Psoas muscle (tissue), 8 donors: ENCODE results near the gene CACNG4. TPM values are rescaled to one million over a fixed set of nuclear protein-coding genes. Genes with fewer than 3 reads are reported as not detected.
"Not testable (repeated sequence)": the region's sequence is repeated elsewhere in the genome, so short reads cannot be mapped to it uniquely, and the experiment has no call there.

Experiments used
- ATAC-seq, 4 donors: fragments of 200-7000 bp; cut with Tn5 transposase; one replicate each; pipeline ENCODE4 v1.9.1; 2020; ENCODE audit warnings: moderate library complexity in 3 of 4, mild to moderate bottlenecking in 2 of 4
- DNase-seq, 2 donors: peaks; one replicate each; pipeline ENCODE4 v3.0.0-alpha.2; 2020
- H3K27ac ChIP-seq: fragments of 200-600 bp; one replicate; pipeline ENCODE4 v1.8.0; 2022
- H3K27me3 ChIP-seq, 3 donors: fragments of 200-600 bp in 1 of 3; one replicate each; pipeline versions ENCODE4 v1.6.1 to v1.8.0; 2013 to 2022; ENCODE audit warnings: low read length in 2 of 3, mild to moderate bottlenecking in 2 of 3, moderate library complexity in 1 of 3; ENCODE audit not compliant: insufficient read depth in 3 of 3
- H3K36me3 ChIP-seq, 2 donors: fragments of 200-600 bp in 1 of 2; one replicate each; pipeline versions ENCODE4 v1.6.1 to v1.8.0; 2013 to 2022; ENCODE audit warnings: low read depth in 1 of 2, mild to moderate bottlenecking in 1 of 2, moderate library complexity in 1 of 2; ENCODE audit not compliant: insufficient read depth in 1 of 2
- H3K4me1 ChIP-seq: fragments of 200-600 bp; one replicate; pipeline ENCODE4 v1.8.0; 2022
- H3K4me3 ChIP-seq: fragments of 200-600 bp; one replicate; pipeline ENCODE4 v1.8.0; 2022; ENCODE audit warnings: mild to moderate bottlenecking
- H3K9me3 ChIP-seq: fragments of 200-600 bp; one replicate; pipeline ENCODE4 v1.8.0; 2022
- CTCF ChIP-seq: fragments of 200-600 bp; IDR thresholded peaks from one replicate; pipeline ENCODE4 v1.8.0; 2022; ENCODE audit warnings: antibody characterized with exemption
- WGBS, 3 donors: extraction: QIAGEN DNeasy Blood & Tissue Kit; methylation state at CpG; one replicate each; pipeline versions ENCODE4 v1.1.6 to v1.1.7; 2013; 5-methylcytosine and 5-hydroxymethylcytosine counted together
- intact Hi-C, 2 donors: fragments of 100-400 bp; cut with DNase I; formaldehyde crosslinking; loops; one replicate each; pipeline versions ENCODE4 v1.11.0 to v1.14.2; 2022
- polyA plus RNA-seq, 3 donors: library from polyadenylated mRNA; stranded (reverse); fragments of 200-250 nt; gene quantifications; one replicate each; pipeline ENCODE4 v1.2.3, GENCODE V29; 2013
- total RNA-seq, 4 donors: library from RNA; stranded (reverse); fragmentation: NEBNext Ultra II Directional in 2 of 4; extraction: Animal tissue kit (Norgen Biotek cat#: 25700) in 2 of 4; gene quantifications; one replicate each; pipeline versions ENCODE4 v1.2.1 to v1.2.4, GENCODE V29; 2021 to 2023
- donor health status: healthy with polysubstance abuse.
- donor health status: DM: no; HTN: no; CAD: no; lungs with moderate emphysema.
- donor health status: Bipolar disorder and iron deficiency.
- donor health status: healthy.
- donor health status: DM: yes; HTN: yes; CAD: no.
- donor health status: DM: no; HTN: no; CAD: no.
- donor health status: DM: no; HTN: no; CAD: no.
- donor health status: DM: yes; HTN: yes; CAD: no.

CACNG4 gene
- total and polyA plus RNA-seq, 7 donors, result 0.03 TPM; not detected in 6

- intact Hi-C loops, result no loop called here
- DNase-seq, result peak in 1 of 2 donors; percentile 32
Measured at GRCh38 chr17:67033613-67034012, 69.1 kb downstream of the CACNG4 start.

GRCh38 chr17:67035131-67036083 is 70.9 kb downstream of the CACNG4 start:
- intact Hi-C loops, result no loop called here
- H3K9me3 ChIP-seq, result no peaks in the 10 kb centered on the region
- TF ChIP-seq CTCF, result no peak
- H3K4me1 ChIP-seq, result no peaks in the 10 kb centered on the region
- DNase-seq (peak in 1 of 2 donors; percentile 17), ATAC-seq (no peak)
- H3K4me3 ChIP-seq, result no peak overlapping the region
- 76 to 89% (median 81%) methylated on average over 11 of the region's 11 CpGs for WGBS, 3 donors
- H3K36me3 ChIP-seq, result no peaks in the 10 kb centered on the region
- no peaks in the 10 kb centered on the region for H3K27me3 ChIP-seq
- H3K27ac ChIP-seq, result no peak overlapping the region

More at GRCh38 chr17:67033613-67034012, 69.1 kb downstream of the CACNG4 start:
- H3K27me3 ChIP-seq, result no peaks in the 10 kb centered on the region
- no peak overlapping the region for H3K4me3 ChIP-seq
- no peaks in the 10 kb centered on the region for H3K36me3 ChIP-seq
- WGBS, 3 donors, result 70 to 83% (median 79%) methylated on average over 9 of the region's 9 CpGs
- ATAC-seq, result peak in 1 of 4 donors; percentile 33
- no peaks in the 10 kb centered on the region for H3K9me3 ChIP-seq
- TF ChIP-seq CTCF, result no peak
- H3K4me1 ChIP-seq, result no peaks in the 10 kb centered on the region
- H3K27ac ChIP-seq, result no peak overlapping the region

GRCh38 chr17:67038861-67039365 is 74.4 kb downstream of the CACNG4 start:
- Histone ChIP-seq H3K27me3 (no peaks in the 10 kb centered on the region), H3K9me3 (no peaks in the 10 kb centered on the region), H3K4me3 (no peak overlapping the region), H3K36me3 (no peaks in the 10 kb centered on the region), H3K27ac (no peak overlapping the region), H3K4me1 (peaks cover 14% of the 10 kb centered on the region)
- ATAC-seq (no peak), DNase-seq (no peak)
- 62 to 75% (median 65%) methylated on average over 5 of the region's 5 CpGs for WGBS, 3 donors
- no peak for TF ChIP-seq CTCF
- intact Hi-C loops, result no loop called here

GRCh38 chr17:67040652-67041051 is 76.1 kb downstream of the CACNG4 start:
- Histone ChIP-seq H3K4me1 (peaks cover 15% of the 10 kb centered on the region), H3K27ac (no peak overlapping the region), H3K9me3 (no peaks in the 10 kb centered on the region), H3K36me3 (no peaks in the 10 kb centered on the region), H3K27me3 (no peaks in the 10 kb centered on the region), H3K4me3 (no peak overlapping the region)
- 86 to 88% (median 87%) methylated on average over 6 of the region's 6 CpGs for WGBS, 3 donors
- ATAC-seq, result no peak
- DNase-seq, result no peak
- intact Hi-C loops, result loop anchor here in 1 of 2 donors (5.0 kb wide), 1 partner anchor 63 kb away; no protein-coding TSS in a partner anchor
- no peak for TF ChIP-seq CTCF

- not testable (repeated sequence) for H3K9me3 ChIP-seq, DNase-seq, ATAC-seq, H3K36me3 ChIP-seq, H3K27ac ChIP-seq, H3K4me3 ChIP-seq, H3K27me3 ChIP-seq
- 90 to 94% (median 90%) methylated on average over 5 of the region's 5 CpGs for WGBS, 3 donors
- intact Hi-C loops, result loop anchor here in 1 of 2 donors (5.0 kb wide), 1 partner anchor 64 kb away; no protein-coding TSS in a partner anchor
- H3K4me1 ChIP-seq, result peaks cover 19% of the 10 kb centered on the region
Measured at GRCh38 chr17:67041119-67041518, 76.6 kb downstream of the CACNG4 start.
